Neuronal stem cell (in vitro differentiated cells): Measurements from ENCODE around the gene GALR2.

Experiments used
- DNase-seq: peaks from one replicate; pipeline ENCODE4 v3.0.0-alpha.2; 2013; ENCODE audit warnings: low spot score
- H2AFZ ChIP-seq: one replicate; pipeline ENCODE4 v1.6.1; 2013; ENCODE audit warnings: mild to moderate bottlenecking, low read length, inconsistent platforms
- H2AK5ac ChIP-seq: 2 replicates; pipeline ENCODE4 v1.6.1; 2013; ENCODE audit warnings: low read depth, mild to moderate bottlenecking, inconsistent platforms, low read length, moderate library complexity, mixed read lengths
- H2BK120ac ChIP-seq: 2 replicates; pipeline ENCODE4 v1.6.1; 2013; ENCODE audit warnings: low read depth, mild to moderate bottlenecking, inconsistent platforms, low read length, moderate library complexity, mixed read lengths
- H2BK12ac ChIP-seq: one replicate; pipeline ENCODE4 v1.6.1; 2013; ENCODE audit warnings: low read length, inconsistent platforms
- H2BK15ac ChIP-seq: 2 replicates; pipeline ENCODE4 v1.6.1; 2013; ENCODE audit warnings: mild to moderate bottlenecking, low read length, inconsistent platforms, mixed read lengths
- H2BK5ac ChIP-seq: one replicate; pipeline ENCODE4 v1.6.1; 2013; ENCODE audit warnings: inconsistent platforms, mild to moderate bottlenecking, low read length, moderate library complexity
- H3K14ac ChIP-seq: one replicate; pipeline ENCODE4 v1.6.1; 2013; ENCODE audit warnings: low read length, inconsistent platforms
- H3K18ac ChIP-seq: 2 replicates; pipeline ENCODE4 v1.6.1; 2013; ENCODE audit warnings: low read length, inconsistent platforms
- H3K23ac ChIP-seq: 2 replicates; pipeline ENCODE4 v1.6.1; 2013; ENCODE audit warnings: low read depth, mild to moderate bottlenecking, mixed read lengths, low read length, inconsistent platforms; ENCODE audit not compliant: poor library complexity
- H3K27ac ChIP-seq: replicated peaks from 3 replicates; pipeline ENCODE4 v1.5.1; 2013; ENCODE audit warnings: low read length, inconsistent platforms
- H3K27me3 ChIP-seq, 3 experiments: 2 replicates each; pipeline ENCODE4 v1.6.1; 2013; ENCODE audit warnings: low read length in 3 of 3, mild to moderate bottlenecking in 2 of 3, inconsistent platforms in 1 of 3, low read depth in 1 of 3, mixed read lengths in 1 of 3, moderate library complexity in 1 of 3; ENCODE audit not compliant: control insufficient read depth in 3 of 3, insufficient read depth in 3 of 3
- H3K36me3 ChIP-seq, 2 donors: replicated peaks in 1 of 2; 2 replicates each; pipeline ENCODE4 v1.6.1; 2013; ENCODE audit warnings: low read length in 2 of 2; ENCODE audit not compliant: control insufficient read depth in 2 of 2, insufficient read depth in 2 of 2
- H3K4ac ChIP-seq: 2 replicates; pipeline ENCODE4 v1.6.1; 2013; ENCODE audit warnings: inconsistent platforms, mild to moderate bottlenecking, low read length, moderate library complexity
- H3K4me1 ChIP-seq, 2 donors: 1 replicate in 1 of 2; 2 replicates in 1 of 2; pipeline ENCODE4 v1.6.1; 2013; ENCODE audit warnings: low read length in 2 of 2, low read depth in 1 of 2; ENCODE audit not compliant: control insufficient read depth in 2 of 2, insufficient read depth in 1 of 2
- H3K4me2 ChIP-seq: one replicate; pipeline ENCODE4 v1.6.1; 2013; ENCODE audit warnings: mild to moderate bottlenecking, low read length, inconsistent platforms; ENCODE audit not compliant: insufficient read depth, poor library complexity, severe bottlenecking
- H3K4me3 ChIP-seq, 2 donors: 2 replicates each; pipeline ENCODE4 v1.5.1; 2013; ENCODE audit warnings: low read length in 2 of 2, mild to moderate bottlenecking in 2 of 2, inconsistent platforms in 1 of 2, moderate library complexity in 1 of 2
- H3K79me1 ChIP-seq: one replicate; pipeline ENCODE4 v1.6.1; 2013; ENCODE audit warnings: low read depth, mild to moderate bottlenecking, inconsistent platforms, low read length, moderate library complexity
- H3K9ac ChIP-seq: one replicate; pipeline ENCODE4 v1.6.1; 2013; ENCODE audit warnings: mild to moderate bottlenecking, low read depth, low read length, inconsistent platforms; ENCODE audit not compliant: poor library complexity
- H3K9me3 ChIP-seq, 2 donors: replicated peaks in 1 of 2; 2 replicates each; pipeline versions ENCODE3 to v1.6.1; 2013; ENCODE audit warnings: low read length in 2 of 2, mild to moderate bottlenecking in 2 of 2, inconsistent platforms in 1 of 2, low read depth in 1 of 2, mixed read lengths in 1 of 2, moderate library complexity in 1 of 2; ENCODE audit not compliant: control insufficient read depth in 2 of 2, insufficient read depth in 1 of 2
- H4K8ac ChIP-seq: one replicate; pipeline ENCODE4 v1.6.1; 2013; ENCODE audit warnings: low read depth, mild to moderate bottlenecking, inconsistent platforms, low read length, moderate library complexity
- H4K91ac ChIP-seq: one replicate; pipeline ENCODE4 v1.6.1; 2013; ENCODE audit warnings: low read length, low read depth, mild to moderate bottlenecking, inconsistent platforms; ENCODE audit not compliant: poor library complexity
- WGBS, 2 donors: extraction: QIAGEN DNeasy Blood & Tissue Kit; methylation state at CpG; one replicate each; pipeline ENCODE4 v1.1.7; 2013; ENCODE audit warnings: missing lambda C conversion rate in 2 of 2, mixed read lengths in 1 of 2; ENCODE audit not compliant: insufficient read length in 2 of 2, insufficient replicate concordance in 1 of 2; ENCODE audit errors: extremely low coverage in 2 of 2; 5-methylcytosine and 5-hydroxymethylcytosine counted together

GALR2 gene

GRCh38 chr17:76119409-76120371, 45.1 kb downstream of the GALR2 start:
- no peak overlapping the region for H3K18ac ChIP-seq
- no peak overlapping the region for H3K14ac ChIP-seq
- no peak overlapping the region for H3K4me3 ChIP-seq
- no peak overlapping the region for H3K4ac ChIP-seq
- H3K23ac ChIP-seq = no peak overlapping the region
- H2AFZ ChIP-seq = peak overlapping the region; percentile 20
- H3K27ac ChIP-seq = no peak overlapping the region
- no peak overlapping the region for H2BK5ac ChIP-seq
- no peak overlapping the region for H2AK5ac ChIP-seq
- no peak overlapping the region for H2BK15ac ChIP-seq
- no peak overlapping the region for H2BK120ac ChIP-seq
- no peak overlapping the region for H2BK12ac ChIP-seq
- no peak overlapping the region for H4K91ac ChIP-seq
- no peak overlapping the region for H3K9ac ChIP-seq
- H4K8ac ChIP-seq = no peak overlapping the region
- no CpG with 5 or more reads among the region's 19 CpGs for WGBS, 2 donors
- H3K36me3 ChIP-seq = no peaks in the 10 kb centered on the region
- no peaks in the 10 kb centered on the region for H3K9me3 ChIP-seq
- H3K79me1 ChIP-seq = peaks cover 3% of the 10 kb centered on the region
- H3K4me2 ChIP-seq = no peak overlapping the region
- no peak for DNase-seq
- no peaks in the 10 kb centered on the region for H3K27me3 ChIP-seq
- peaks cover 5 to 13% of the 10 kb centered on the region in 2 donors for H3K4me1 ChIP-seq

DNA sequence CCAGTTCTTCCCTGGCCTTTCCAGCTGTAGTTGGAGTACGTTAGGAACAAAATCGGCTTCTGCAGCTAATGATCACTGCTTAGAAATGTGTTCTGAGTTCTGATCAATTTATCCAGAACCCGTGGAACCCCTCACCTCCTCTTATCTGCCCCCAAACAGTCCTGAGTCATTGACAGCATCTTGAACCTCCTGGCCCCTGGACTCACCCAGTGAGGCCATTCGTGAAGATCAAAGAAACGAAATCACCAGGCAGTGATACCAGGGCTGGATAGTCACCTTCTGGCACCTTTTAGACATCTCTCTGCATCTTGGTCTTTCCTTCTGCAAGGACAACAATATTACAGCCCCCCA, 46.1 kb downstream of the GALR2 start:
- Histone ChIP-seq H3K23ac (no peak overlapping the region), H2BK5ac (no peak overlapping the region), H3K36me3 (no peaks in the 10 kb centered on the region), H2BK120ac (no peak overlapping the region), H4K8ac (no peak overlapping the region), H3K27ac (no peak overlapping the region), H2AFZ (peak overlapping the region; percentile 84), H2AK5ac (peak overlapping the region; percentile 88), H3K4me3 (no peak overlapping the region), H3K18ac (no peak overlapping the region), H3K4me1 (peaks cover 5 to 13% of the 10 kb centered on the region in 2 donors), H3K9me3 (no peaks in the 10 kb centered on the region), H3K79me1 (peaks cover 3% of the 10 kb centered on the region), H3K14ac (no peak overlapping the region), H4K91ac (no peak overlapping the region), H2BK15ac (no peak overlapping the region), H3K4ac (no peak overlapping the region), H3K27me3 (no peaks in the 10 kb centered on the region), H2BK12ac (peak overlapping the region; percentile 1), H3K9ac (no peak overlapping the region), H3K4me2 (no peak overlapping the region)
- WGBS, 2 donors = no CpG with 5 or more reads among the region's 5 CpGs
- no peak for DNase-seq

DNA sequence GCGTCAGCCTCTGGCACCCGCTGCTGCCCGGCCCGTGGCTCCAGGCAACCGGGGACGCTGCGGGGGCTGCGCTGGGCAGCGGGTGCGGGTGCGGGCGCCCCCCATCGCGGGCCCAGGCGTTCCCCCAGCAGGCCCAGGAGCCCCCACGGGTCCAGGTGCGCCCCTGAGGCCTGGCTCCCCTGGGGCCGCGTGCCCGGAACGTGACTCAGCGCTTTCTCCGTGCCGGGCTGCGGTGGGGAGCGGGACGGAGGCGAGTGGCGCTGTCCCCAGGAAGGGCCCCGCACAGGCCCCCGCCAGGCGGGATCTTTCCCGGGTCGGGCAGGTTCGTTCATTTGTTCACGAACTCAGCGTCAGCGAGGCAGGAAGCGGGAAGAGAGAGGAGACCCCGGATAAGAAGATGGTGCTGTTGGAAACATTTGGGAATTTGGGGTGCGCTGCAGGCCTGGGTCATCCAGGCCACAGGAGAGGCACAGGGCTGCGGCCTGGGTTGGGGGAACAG, 47.4 kb downstream of the GALR2 start:
- H2BK5ac ChIP-seq = no peak overlapping the region
- peak overlapping the region; percentile 58 for H2BK12ac ChIP-seq
- peak overlapping the region; percentile 98 for H2BK120ac ChIP-seq
- WGBS, 2 donors = no CpG with 5 or more reads among the region's 42 CpGs
- H3K79me1 ChIP-seq = peaks cover 3% of the 10 kb centered on the region
- H2AK5ac ChIP-seq = peak overlapping the region; percentile 96
- peak overlapping the region; percentile 17 for H3K14ac ChIP-seq
- peak overlapping the region; percentile 22 for H3K23ac ChIP-seq
- H3K4me3 ChIP-seq = no peak overlapping the region
- peaks cover 5 to 13% of the 10 kb centered on the region in 2 donors for H3K4me1 ChIP-seq
- peak overlapping the region; percentile 96 for H4K8ac ChIP-seq
- no peak for DNase-seq
- H3K4ac ChIP-seq = peak overlapping the region; percentile 53
- no peaks in the 10 kb centered on the region for H3K36me3 ChIP-seq
- peak overlapping the region; percentile 98 for H2BK15ac ChIP-seq
- peak overlapping the region; percentile 94 for H3K18ac ChIP-seq
- H3K27me3 ChIP-seq = no peaks in the 10 kb centered on the region
- peak overlapping the region; percentile 60 for H3K9ac ChIP-seq
- H3K4me2 ChIP-seq = no peak overlapping the region
- no peak overlapping the region for H3K27ac ChIP-seq
- H2AFZ ChIP-seq = peak overlapping the region; percentile 84
- peak overlapping the region; percentile 43 for H4K91ac ChIP-seq
- H3K9me3 ChIP-seq = no peaks in the 10 kb centered on the region

GRCh38 chr17:76122431-76123190, 48.0 kb downstream of the GALR2 start:
- H3K14ac ChIP-seq = peak overlapping the region; percentile 47
- H4K91ac ChIP-seq = no peak overlapping the region
- H3K4me1 ChIP-seq = peaks cover 5 to 13% of the 10 kb centered on the region in 2 donors
- peak overlapping the region; percentile 22 for H3K23ac ChIP-seq
- H3K9me3 ChIP-seq = no peaks in the 10 kb centered on the region
- no peaks in the 10 kb centered on the region for H3K27me3 ChIP-seq
- peak overlapping the region; percentile 98 for H2BK120ac ChIP-seq
- no CpG with 5 or more reads among the region's 24 CpGs for WGBS, 2 donors
- no peak overlapping the region for H4K8ac ChIP-seq
- DNase-seq = no peak
- H2BK12ac ChIP-seq = no peak overlapping the region
- no peak overlapping the region for H3K4me3 ChIP-seq
- H2BK15ac ChIP-seq = peak overlapping the region; percentile 98
- no peaks in the 10 kb centered on the region for H3K36me3 ChIP-seq
- peak overlapping the region; percentile 84 for H2AFZ ChIP-seq
- peaks cover 3% of the 10 kb centered on the region for H3K79me1 ChIP-seq
- H3K9ac ChIP-seq = no peak overlapping the region
- peak overlapping the region; percentile 96 for H2AK5ac ChIP-seq
- H3K4me2 ChIP-seq = no peak overlapping the region
- H3K27ac ChIP-seq = no peak overlapping the region
- H3K18ac ChIP-seq = peak overlapping the region; percentile 94
- H2BK5ac ChIP-seq = no peak overlapping the region
- H3K4ac ChIP-seq = no peak overlapping the region
